ES-I3 (cell line): ENCODE measurements around the gene OTOP2.

Experiments used
- H3K36me3 ChIP-seq: 2 replicates; pipeline ENCODE4 v1.6.1; 2013; ENCODE audit warnings: mild to moderate bottlenecking, low read length, control low read depth, moderate library complexity; ENCODE audit not compliant: insufficient read depth
- H3K4me1 ChIP-seq: 2 replicates; pipeline ENCODE4 v1.6.1; 2013; ENCODE audit warnings: mild to moderate bottlenecking, control low read depth, low read length; ENCODE audit not compliant: insufficient read depth
- H3K9ac ChIP-seq: 2 replicates; pipeline ENCODE4 v1.6.1; 2013; ENCODE audit warnings: low read depth, mild to moderate bottlenecking, low read length, moderate library complexity
- H3K9me3 ChIP-seq: 2 replicates; pipeline ENCODE4 v1.6.1; 2013; ENCODE audit warnings: mild to moderate bottlenecking, low read length, moderate library complexity; ENCODE audit not compliant: control insufficient read depth, insufficient read depth

Gene OTOP2

DNA sequence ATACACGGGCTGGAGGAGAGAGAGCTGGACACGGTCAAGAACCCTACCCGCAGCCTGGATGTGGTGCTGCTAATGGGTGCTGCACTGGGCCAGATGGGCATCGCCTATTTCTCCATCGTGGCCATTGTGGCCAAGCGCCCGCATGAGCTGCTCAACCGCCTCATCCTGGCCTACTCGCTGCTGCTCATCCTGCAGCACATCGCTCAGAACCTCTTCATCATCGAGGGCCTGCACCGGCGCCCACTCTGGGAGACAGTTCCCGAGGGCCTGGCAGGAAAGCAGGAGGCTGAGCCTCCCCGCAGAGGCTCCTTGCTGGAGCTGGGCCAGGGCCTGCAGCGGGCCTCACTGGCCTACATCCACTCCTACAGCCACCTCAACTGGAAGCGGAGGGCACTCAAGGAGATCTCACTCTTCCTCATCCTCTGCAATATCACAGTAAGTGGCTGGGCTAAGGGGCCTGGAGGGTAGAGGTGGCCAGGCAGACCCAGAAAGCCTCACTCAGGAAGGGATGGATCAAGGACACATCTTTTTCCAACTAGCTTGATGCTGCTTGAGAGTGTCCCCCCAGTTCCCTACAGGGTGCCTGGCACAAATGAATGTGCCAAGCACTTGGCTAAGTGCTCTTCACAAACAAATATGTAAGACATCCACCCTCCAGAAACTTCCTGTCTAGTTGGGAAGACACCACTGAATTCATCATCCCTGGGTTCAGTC lies 23.1 kb downstream of the OTOP2 start:
- no peaks in the 10 kb centered on the region for H3K9me3 ChIP-seq
- H3K36me3 ChIP-seq = no peaks in the 10 kb centered on the region
- peaks cover 12% of the 10 kb centered on the region; the same call in 1 of the 2 replicates for H3K4me1 ChIP-seq
- no peak overlapping the region for H3K9ac ChIP-seq

DNA sequence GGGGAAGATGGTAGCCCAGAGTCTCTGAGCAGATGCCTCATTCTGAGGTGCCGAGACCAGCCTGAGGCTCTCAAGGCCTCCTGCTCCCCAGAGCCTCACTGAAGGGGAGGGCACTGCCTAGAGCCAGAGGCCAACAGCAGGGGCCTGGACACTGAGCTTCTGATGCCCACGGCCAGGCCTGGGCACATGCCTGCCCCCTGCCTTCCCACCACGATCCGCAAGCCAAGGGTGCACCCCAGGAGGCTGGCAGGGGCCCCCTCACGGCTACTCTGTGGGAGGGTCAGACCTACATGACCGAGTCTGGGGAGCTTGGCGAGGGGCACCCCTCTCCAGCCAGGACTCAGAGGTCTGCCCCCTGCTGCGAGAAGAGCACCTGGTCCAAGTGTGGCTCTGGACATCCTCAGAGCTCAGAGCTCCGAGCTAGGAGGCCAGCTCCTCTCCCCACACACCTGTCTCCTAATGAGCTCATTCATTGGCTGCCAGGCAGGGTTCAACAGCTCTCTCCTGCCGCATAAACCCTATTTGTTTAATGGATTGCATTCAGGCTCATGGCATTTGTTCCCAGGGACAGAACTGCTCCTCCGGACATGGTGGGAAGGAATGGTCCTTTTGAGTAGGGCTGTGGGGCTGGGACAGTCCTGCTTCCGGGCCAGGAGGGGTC lies 25.5 kb downstream of the OTOP2 start:
- no peaks in the 10 kb centered on the region for H3K9me3 ChIP-seq
- no peaks in the 10 kb centered on the region for H3K36me3 ChIP-seq
- H3K9ac ChIP-seq = no peak overlapping the region
- H3K4me1 ChIP-seq = peaks cover 16% of the 10 kb centered on the region; the same call in 1 of the 2 replicates

GRCh38 chr17:74950207-74950606 lies 26.1 kb downstream of the OTOP2 start:
- Histone ChIP-seq H3K9me3 (no peaks in the 10 kb centered on the region), H3K9ac (no peak overlapping the region), H3K36me3 (no peaks in the 10 kb centered on the region), H3K4me1 (peaks cover 16% of the 10 kb centered on the region; the same call in 1 of the 2 replicates)

DNA sequence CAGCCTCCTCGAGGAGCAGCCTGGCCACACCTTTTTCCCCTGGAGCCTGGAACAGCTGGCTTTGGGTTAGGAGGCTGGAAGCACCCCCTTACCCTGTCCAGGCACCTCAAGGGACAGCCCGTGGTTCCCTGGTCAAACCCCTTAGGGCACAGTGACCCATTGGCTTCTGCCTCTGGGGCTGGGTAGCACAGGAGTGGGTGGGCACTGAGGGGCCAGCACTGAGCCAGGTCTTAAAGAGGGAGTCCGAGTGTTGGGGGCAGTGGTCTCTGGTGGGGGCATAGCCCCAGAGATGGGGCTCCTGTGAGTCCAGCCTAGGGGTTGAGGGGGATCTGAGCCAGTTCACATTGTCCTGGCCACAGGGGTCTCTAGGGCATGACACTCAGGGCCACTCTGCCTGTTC lies 27.0 kb downstream of the OTOP2 start:
- no peaks in the 10 kb centered on the region for H3K9me3 ChIP-seq
- no peak overlapping the region for H3K9ac ChIP-seq
- H3K36me3 ChIP-seq = no peaks in the 10 kb centered on the region
- peaks cover 16% of the 10 kb centered on the region; the same call in 1 of the 2 replicates for H3K4me1 ChIP-seq

GRCh38 chr17:74951680-74952421 lies 27.8 kb downstream of the OTOP2 start:
- Histone ChIP-seq H3K9ac (no peak overlapping the region), H3K36me3 (no peaks in the 10 kb centered on the region), H3K9me3 (no peaks in the 10 kb centered on the region), H3K4me1 (peaks cover 16% of the 10 kb centered on the region; the same call in 1 of the 2 replicates)

- Histone ChIP-seq H3K4me1 (peaks cover 16% of the 10 kb centered on the region; the same call in 1 of the 2 replicates), H3K9me3 (no peaks in the 10 kb centered on the region), H3K9ac (no peak overlapping the region)
These were observed 28.5 kb downstream of the OTOP2 start for GRCh38 chr17:74952431-74953133.

GRCh38 chr17:74953134-74953687 lies 29.1 kb downstream of the OTOP2 start:
- H3K9ac ChIP-seq = no peak overlapping the region
- peaks cover 16% of the 10 kb centered on the region; the same call in 1 of the 2 replicates for H3K4me1 ChIP-seq
- H3K36me3 ChIP-seq = no peaks in the 10 kb centered on the region
- H3K9me3 ChIP-seq = no peaks in the 10 kb centered on the region

More at GRCh38 chr17:74952431-74953133, 28.5 kb downstream of the OTOP2 start:
- no peaks in the 10 kb centered on the region for H3K36me3 ChIP-seq

DNA sequence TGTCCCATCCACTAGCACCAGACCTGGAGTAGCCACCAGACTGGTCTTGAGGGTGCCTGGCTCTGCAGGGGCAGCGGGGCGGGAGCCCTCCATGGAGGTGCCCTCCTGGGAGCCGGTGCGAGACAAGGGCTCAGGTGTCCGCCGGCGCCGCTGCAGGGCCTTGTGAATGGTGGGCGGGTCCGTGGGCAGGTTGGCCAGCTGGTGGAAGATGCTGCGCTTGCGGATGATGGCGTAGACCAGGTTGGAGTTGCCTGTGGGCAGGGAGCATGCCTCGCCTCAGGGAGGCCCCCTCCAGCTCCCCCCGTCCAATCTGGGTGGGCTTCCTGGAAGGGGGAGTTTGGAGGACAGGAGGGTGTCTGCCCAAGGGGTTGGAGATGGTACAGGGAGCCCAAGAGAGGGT lies 30.0 kb downstream of the OTOP2 start:
- Histone ChIP-seq H3K36me3 (no peaks in the 10 kb centered on the region), H3K4me1 (peaks cover 16% of the 10 kb centered on the region; the same call in 1 of the 2 replicates), H3K9ac (no peak overlapping the region), H3K9me3 (no peaks in the 10 kb centered on the region)

DNA sequence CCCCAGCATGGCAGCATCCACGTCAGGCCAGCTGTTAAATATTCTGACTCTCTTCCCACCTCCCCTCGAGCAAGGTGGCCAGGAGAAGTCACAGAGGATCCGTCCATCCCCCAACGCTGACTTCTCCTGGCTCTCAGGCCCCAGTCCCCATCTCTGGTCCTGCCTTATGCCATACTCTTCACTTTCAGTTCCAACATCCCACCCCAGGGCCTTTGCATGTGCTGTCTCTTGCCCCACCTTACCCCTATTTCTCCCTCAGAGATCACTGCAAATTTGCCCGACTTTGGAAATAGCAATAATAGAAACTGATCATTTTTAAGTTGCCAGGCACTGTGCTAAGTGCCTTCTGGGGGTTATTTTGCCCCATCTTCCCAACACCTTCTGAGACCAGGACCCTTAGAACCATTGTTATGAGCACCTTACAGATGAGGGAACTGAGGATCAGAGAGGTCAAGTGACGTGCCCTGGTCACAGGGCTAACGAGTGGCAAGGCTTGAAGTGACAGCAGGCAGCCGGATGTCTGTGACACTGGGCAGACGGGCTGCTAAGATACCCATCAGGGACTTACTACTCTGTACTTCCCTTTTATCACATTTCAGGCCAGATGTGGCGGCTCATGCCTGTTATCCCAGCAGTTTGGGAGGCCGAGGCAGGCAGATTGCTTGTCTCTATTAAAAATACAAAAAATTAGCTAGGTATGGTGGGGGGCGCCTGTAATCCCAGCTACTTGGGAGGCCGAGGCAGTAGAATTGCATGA lies 30.8 kb downstream of the OTOP2 start:
- Histone ChIP-seq H3K36me3 (no peaks in the 10 kb centered on the region), H3K9ac (no peak overlapping the region), H3K4me1 (peaks cover 15% of the 10 kb centered on the region; the same call in 1 of the 2 replicates), H3K9me3 (no peaks in the 10 kb centered on the region)

- Histone ChIP-seq H3K36me3 (no peaks in the 10 kb centered on the region), H3K9me3 (no peaks in the 10 kb centered on the region), H3K4me1 (0 out of 2 replicates have a peak, but pooled peaks cover 5% of the 10 kb centered on the region), H3K9ac (no peak overlapping the region)
These were observed 32.0 kb downstream of the OTOP2 start for GRCh38 chr17:74956093-74956492.

GRCh38 chr17:74957935-74958740 lies 34.1 kb downstream of the OTOP2 start:
- Histone ChIP-seq H3K4me1 (no peaks in the 10 kb centered on the region), H3K9ac (no peak overlapping the region), H3K36me3 (no peaks in the 10 kb centered on the region), H3K9me3 (no peaks in the 10 kb centered on the region)

DNA sequence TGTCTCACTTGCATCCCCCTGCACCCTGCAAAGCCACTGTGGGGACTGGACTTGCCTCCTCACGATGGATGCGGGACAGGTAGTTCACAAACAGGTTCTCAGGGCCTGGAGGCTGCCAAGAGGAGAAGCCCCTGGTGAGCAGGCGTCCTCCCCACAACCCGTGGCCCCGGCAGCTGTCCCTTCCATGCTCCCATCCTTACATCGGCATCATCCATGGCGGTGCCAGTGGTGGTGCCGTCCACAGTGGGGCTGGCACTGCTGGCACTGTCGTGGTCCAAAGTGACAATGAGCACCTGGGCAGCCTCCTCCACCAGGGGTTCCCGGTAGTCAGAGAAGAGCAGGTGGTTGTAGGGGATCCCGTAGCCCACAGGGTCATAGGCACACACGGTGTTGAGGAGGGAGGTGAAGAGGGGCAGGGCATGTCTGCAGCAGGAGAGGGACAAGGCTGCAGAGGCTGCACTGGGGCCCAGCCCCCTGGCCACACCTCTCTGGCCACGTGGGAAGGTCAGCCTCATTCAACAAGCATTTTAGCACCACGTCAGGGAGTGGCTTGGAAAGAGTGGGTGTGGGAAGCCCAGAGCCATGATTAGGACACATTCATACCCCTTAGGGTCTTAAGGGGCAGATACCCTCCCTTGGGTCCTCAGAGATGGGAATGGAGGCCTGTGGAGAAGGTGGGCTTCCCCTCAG lies 35.9 kb downstream of the OTOP2 start:
- no peaks in the 10 kb centered on the region for H3K36me3 ChIP-seq
- no peak overlapping the region for H3K9ac ChIP-seq
- H3K4me1 ChIP-seq = no peaks in the 10 kb centered on the region
- H3K9me3 ChIP-seq = no peaks in the 10 kb centered on the region
